Measurements from ENCODE around the gene ARHGAP44. TPM values are rescaled to one million over a fixed set of nuclear protein-coding genes. Genes with fewer than 3 reads are reported as not detected.

The ARHGAP44 gene
- total and polyA plus RNA-seq, 2 of the 13 experiments (the other 11 are each of a cell fraction or from before 2014, with no cell fraction given): 0.79 to 3.1 TPM

- no peak overlapping the region for H3K9ac ChIP-seq (ENCODE audit: insufficient read depth, low read depth, low read length)
- no TSS peak for BruUV-seq (replicated peaks)
- H3K27me3 ChIP-seq (ENCODE audit: control insufficient read depth in 1 of 2, insufficient read depth in 2 of 2, low read length in 2 of 2): no peaks in the 10 kb centered on the region
- no peaks in the 10 kb centered on the region for H3K79me2 ChIP-seq (ENCODE audit: insufficient read depth, low read length)
- H3K4me1 ChIP-seq (ENCODE audit: insufficient read depth, low read length): no peaks in the 10 kb centered on the region
- 97% methylated on average over 8 of the region's 8 CpGs for WGBS (ENCODE audit: low lambda C conversion rate)
- intact Hi-C loops (cut with micrococcal nuclease; ENCODE audit: unreplicated experiment) (no loop called here), in situ Hi-C loops (cut with HindIII; ENCODE audit: extremely low pct_ligation_motif_present, low pct_unique_long_range_greater_than_20kb) (no loop called here)
- ATAC-seq: no peak
- no peak overlapping the region for H3K27ac ChIP-seq (ENCODE audit: extremely low read length, insufficient read depth, low read length)
- H4K20me1 ChIP-seq (ENCODE audit: insufficient read depth, low read length): no peaks in the 10 kb centered on the region
- ChIA-PET POLR2A (interaction anchor here (1.7 kb wide), 1 partner anchor 9 kb away, joined by 8 read pairs; the partner anchor contains the start of gene ELAC2), CTCF (ENCODE audit: low intra/inter-chr PET ratio, low total read pairs) (no interaction called here)
- peaks cover 30 to 68% of the 10 kb centered on the region in 2 experiments for H3K36me3 ChIP-seq (replicated peaks in 1 of 2; ENCODE audit: control insufficient read depth in 1 of 2, insufficient read depth in 2 of 2, low read length in 2 of 2)
- H3K4me3 ChIP-seq (replicated peaks in 1 of 3; ENCODE audit: insufficient read depth in 1 of 3, low read depth in 2 of 3, low read length in 3 of 3): no peak overlapping the region
- no peak overlapping the region for H3K4me2 ChIP-seq (ENCODE audit: low read depth, low read length)
- no peak overlapping the region for H2AFZ ChIP-seq (ENCODE audit: low read length)
- DNase-seq (ENCODE audit: low spot score): no peak
- no peak for FAIRE-seq
- H3K9me3 ChIP-seq (ENCODE audit: low read length): no peaks in the 10 kb centered on the region
- TF ChIP-seq ZNF678 (CRISPR knock-in tag; IDR thresholded peaks at IDR 0.05): no peak
- TF ChIP-seq SSRP1 (CRISPR knock-in tag; IDR thresholded peaks at IDR 0.05): no peak
- TF ChIP-seq SKI (IDR thresholded peaks at IDR 0.05; ENCODE audit: partially characterized antibody): no peak
- TF ChIP-seq CENPX (CRISPR knock-in tag; IDR thresholded peaks at IDR 0.05): no peak
- no peak for TF ChIP-seq NFKB2 (CRISPR knock-in tag; IDR thresholded peaks at IDR 0.05; ENCODE audit: borderline replicate concordance)
- no peak for TF ChIP-seq ZNF660 (CRISPR knock-in tag; IDR thresholded peaks at IDR 0.05; ENCODE audit: borderline replicate concordance, low read depth)
- no peak for TF ChIP-seq ZZZ3 (CRISPR knock-in tag; IDR thresholded peaks at IDR 0.05; ENCODE audit: borderline replicate concordance)
- no peak for TF ChIP-seq YEATS4 (CRISPR knock-in tag; IDR thresholded peaks at IDR 0.05; ENCODE audit: borderline replicate concordance)
Measured at GRCh38 chr17:13008461-13008860, 219.2 kb downstream of the ARHGAP44 start.

- POLR2A ChIA-PET: no interaction called here
- no peaks in the 10 kb centered on the region for H3K27me3 ChIP-seq (ENCODE audit: control insufficient read depth in 1 of 2, insufficient read depth in 2 of 2, low read length in 2 of 2)
- FAIRE-seq (no peak), DNase-seq (ENCODE audit: low spot score) (no peak), ATAC-seq (no peak)
- 84% methylated on average over 5 of the region's 7 CpGs for WGBS (ENCODE audit: low lambda C conversion rate)
- H3K79me2 ChIP-seq (ENCODE audit: insufficient read depth, low read length): no peaks in the 10 kb centered on the region
- no peak overlapping the region for H3K27ac ChIP-seq (ENCODE audit: extremely low read length, insufficient read depth, low read length)
- H3K9me3 ChIP-seq (ENCODE audit: low read length): no peaks in the 10 kb centered on the region
- BruUV-seq (replicated peaks): no TSS peak
- in situ Hi-C loops (cut with HindIII; ENCODE audit: extremely low pct_ligation_motif_present, low pct_unique_long_range_greater_than_20kb): no loop called here
- peaks cover 2% of the 10 kb centered on the region for H3K4me1 ChIP-seq (ENCODE audit: insufficient read depth, low read length)
- H3K4me2 ChIP-seq (ENCODE audit: low read depth, low read length): no peak overlapping the region
- intact Hi-C loops (cut with micrococcal nuclease; ENCODE audit: unreplicated experiment): no loop called here
- H4K20me1 ChIP-seq (ENCODE audit: insufficient read depth, low read length): no peaks in the 10 kb centered on the region
- no peak overlapping the region for H2AFZ ChIP-seq (ENCODE audit: low read length)
- H3K4me3 ChIP-seq (replicated peaks in 1 of 3; ENCODE audit: insufficient read depth in 1 of 3, low read depth in 2 of 3, low read length in 3 of 3): no peak overlapping the region
- no peak overlapping the region for H3K9ac ChIP-seq (ENCODE audit: insufficient read depth, low read depth, low read length)
- peaks cover 22 to 67% of the 10 kb centered on the region in 2 experiments for H3K36me3 ChIP-seq (replicated peaks in 1 of 2; ENCODE audit: control insufficient read depth in 1 of 2, insufficient read depth in 2 of 2, low read length in 2 of 2)
- CTCF ChIA-PET (ENCODE audit: low intra/inter-chr PET ratio, low total read pairs): no interaction called here
- no peak for TF ChIP-seq ZNF407 (CRISPR knock-in tag; IDR thresholded peaks at IDR 0.05; ENCODE audit: not compliant biosample characterization)
- no peak for TF ChIP-seq FOXP1 (IDR thresholded peaks at IDR 0.05)
- TF ChIP-seq FOXP1 (CRISPR knock-in tag; IDR thresholded peaks at IDR 0.05): no peak
- no peak for TF ChIP-seq RBFOX2 (IDR thresholded peaks at IDR 0.05; ENCODE audit: low read depth, low read length)
- no peak for TF ChIP-seq RCOR2 (CRISPR knock-in tag; IDR thresholded peaks at IDR 0.05)
- TF ChIP-seq SKI (IDR thresholded peaks at IDR 0.05; ENCODE audit: partially characterized antibody): no peak
Measured at GRCh38 chr17:13010959-13011358, 221.7 kb downstream of the ARHGAP44 start.

Measured in HepG2 (cell line).